Right lobe of liver (tissue), 6 donors: ENCODE measurements around the gene TMEM139. TPM values are rescaled to one million over a fixed set of nuclear protein-coding genes. Genes with fewer than 3 reads are reported as not detected.

ENCODE experiments used
- ATAC-seq, 4 donors: fragments of 200-7000 bp; cut with Tn5 transposase; one replicate each; pipeline ENCODE4 v1.9.1; 2020; ENCODE audit warnings: mild to moderate bottlenecking in 4 of 4, moderate library complexity in 4 of 4
- DNase-seq, 3 donors: peaks; one replicate each; pipeline ENCODE4 v3.0.0-alpha.2; 2020
- H3K27ac ChIP-seq, 3 donors: fragments of 200-600 bp; one replicate each; pipeline ENCODE4 v1.8.0; 2022
- H3K27me3 ChIP-seq, 2 donors: fragments of 200-600 bp; one replicate each; pipeline ENCODE4 v1.8.0; 2022
- H3K36me3 ChIP-seq, 4 donors: fragments of 200-600 bp; sonication (generic) in 1 of 4; one replicate each; pipeline versions ENCODE4 v1.5.1 to v1.8.0; 2017 to 2022; ENCODE audit warnings: control low read depth in 1 of 4
- H3K4me1 ChIP-seq, 4 donors: fragments of 200-600 bp; sonication (generic) in 1 of 4; one replicate each; pipeline versions ENCODE4 v1.5.1 to v1.8.0; 2017 to 2022; ENCODE audit warnings: control low read depth in 1 of 4
- H3K4me3 ChIP-seq, 3 donors: fragments of 200-600 bp; one replicate each; pipeline ENCODE4 v1.8.0; 2022
- H3K9me3 ChIP-seq, 4 donors: fragments of 200-600 bp; sonication (generic) in 1 of 4; one replicate each; pipeline versions ENCODE4 v1.5.1 to v1.8.0; 2017 to 2022; ENCODE audit warnings: control low read depth in 1 of 4
- POLR2A ChIP-seq: fragments of 450-650 bp; IDR thresholded peaks from one replicate; pipeline ENCODE4 v1.6.1; 2017; ENCODE audit warnings: antibody characterized with exemption, mild to moderate bottlenecking
- WGBS: methylation state at CpG from one replicate; pipeline ENCODE4 v1.1.6; 2018; ENCODE audit warnings: low coverage, low lambda C conversion rate; ENCODE audit not compliant: insufficient coverage; ENCODE audit errors: missing lambda C conversion rate; 5-methylcytosine and 5-hydroxymethylcytosine counted together
- intact Hi-C, 2 donors: fragments of 100-400 bp; cut with DNase I; formaldehyde crosslinking; loops; one replicate each; pipeline versions ENCODE4 v1.11.2 to v1.14.1; 2022
- total RNA-seq, 6 experiments: library from RNA; depleted of rRNA in 2 of 6; stranded (reverse); fragments of >200 nt in 2 of 6; fragmentation: NEBNext Ultra II Directional in 3 of 6; extraction: Animal tissue kit (Norgen Biotek cat#: 25700) in 3 of 6; gene quantifications; one replicate each; pipeline versions ENCODE4 v1.1.0 to v1.2.4, GENCODE V29; 2016 to 2023
- TF ChIP-seq, protein P1 (sequence below), 4 donors: fragments of 200-600 bp in 3 of 4; fragments of 450-650 bp in 1 of 4; IDR thresholded peaks; one replicate each; pipeline versions ENCODE4 v1.5.1 to v1.8.0; 2016 to 2022; ENCODE audit warnings: antibody characterized with exemption in 4 of 4, mild to moderate bottlenecking in 2 of 4
- donor health status: DM: no; HTN: yes; CAD: no.
- donor health status: DM: no; HTN: no; CAD: no.
- donor health status: DM: no; HTN: no; CAD: no.
- donor health status: DM: no; HTN: yes; CAD: no.
- donor health status: DM: no; HTN: yes; CAD: no.

The TMEM139 gene
- total RNA-seq, 6 experiments from 2014 or later = 7.0 to 20.8 (median 14.8) TPM

DNA sequence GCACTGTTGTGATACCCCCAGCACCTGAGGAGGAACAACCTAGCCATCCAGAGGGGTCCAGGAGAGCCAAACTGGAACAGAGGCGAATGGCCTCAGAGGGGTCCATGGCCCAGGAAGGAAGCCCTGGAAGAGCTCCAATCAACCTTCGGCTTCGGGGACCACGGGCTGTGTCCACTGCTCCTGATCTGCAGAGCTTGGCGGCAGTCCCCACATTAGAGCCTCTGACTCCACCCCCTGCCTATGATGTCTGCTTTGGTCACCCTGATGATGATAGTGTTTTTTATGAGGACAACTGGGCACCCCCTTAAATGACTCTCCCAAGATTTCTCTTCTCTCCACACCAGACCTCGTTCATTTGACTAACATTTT lies 1.7 kb downstream of the TMEM139 start:
- ATAC-seq = no peak
- WGBS = 100% methylated on average over 1 of the region's 6 CpGs
- no peaks in the 10 kb centered on the region for H3K9me3 ChIP-seq
- DNase-seq = no peak
- intact Hi-C loops = no loop called here
- TF ChIP-seq POLR2A = no peak
- TF ChIP-seq, protein P1, sequence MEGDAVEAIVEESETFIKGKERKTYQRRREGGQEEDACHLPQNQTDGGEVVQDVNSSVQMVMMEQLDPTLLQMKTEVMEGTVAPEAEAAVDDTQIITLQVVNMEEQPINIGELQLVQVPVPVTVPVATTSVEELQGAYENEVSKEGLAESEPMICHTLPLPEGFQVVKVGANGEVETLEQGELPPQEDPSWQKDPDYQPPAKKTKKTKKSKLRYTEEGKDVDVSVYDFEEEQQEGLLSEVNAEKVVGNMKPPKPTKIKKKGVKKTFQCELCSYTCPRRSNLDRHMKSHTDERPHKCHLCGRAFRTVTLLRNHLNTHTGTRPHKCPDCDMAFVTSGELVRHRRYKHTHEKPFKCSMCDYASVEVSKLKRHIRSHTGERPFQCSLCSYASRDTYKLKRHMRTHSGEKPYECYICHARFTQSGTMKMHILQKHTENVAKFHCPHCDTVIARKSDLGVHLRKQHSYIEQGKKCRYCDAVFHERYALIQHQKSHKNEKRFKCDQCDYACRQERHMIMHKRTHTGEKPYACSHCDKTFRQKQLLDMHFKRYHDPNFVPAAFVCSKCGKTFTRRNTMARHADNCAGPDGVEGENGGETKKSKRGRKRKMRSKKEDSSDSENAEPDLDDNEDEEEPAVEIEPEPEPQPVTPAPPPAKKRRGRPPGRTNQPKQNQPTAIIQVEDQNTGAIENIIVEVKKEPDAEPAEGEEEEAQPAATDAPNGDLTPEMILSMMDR (IDR thresholded peaks at IDR 0.05) = no peak
- no peak overlapping the region for H3K4me3 ChIP-seq
- H3K4me1 ChIP-seq = peaks cover 0 to 39% (median 6%) of the 10 kb centered on the region in 4 donors
- H3K36me3 ChIP-seq = no peaks in the 10 kb centered on the region
- no peaks in the 10 kb centered on the region for H3K27me3 ChIP-seq
- no peak overlapping the region for H3K27ac ChIP-seq

DNA sequence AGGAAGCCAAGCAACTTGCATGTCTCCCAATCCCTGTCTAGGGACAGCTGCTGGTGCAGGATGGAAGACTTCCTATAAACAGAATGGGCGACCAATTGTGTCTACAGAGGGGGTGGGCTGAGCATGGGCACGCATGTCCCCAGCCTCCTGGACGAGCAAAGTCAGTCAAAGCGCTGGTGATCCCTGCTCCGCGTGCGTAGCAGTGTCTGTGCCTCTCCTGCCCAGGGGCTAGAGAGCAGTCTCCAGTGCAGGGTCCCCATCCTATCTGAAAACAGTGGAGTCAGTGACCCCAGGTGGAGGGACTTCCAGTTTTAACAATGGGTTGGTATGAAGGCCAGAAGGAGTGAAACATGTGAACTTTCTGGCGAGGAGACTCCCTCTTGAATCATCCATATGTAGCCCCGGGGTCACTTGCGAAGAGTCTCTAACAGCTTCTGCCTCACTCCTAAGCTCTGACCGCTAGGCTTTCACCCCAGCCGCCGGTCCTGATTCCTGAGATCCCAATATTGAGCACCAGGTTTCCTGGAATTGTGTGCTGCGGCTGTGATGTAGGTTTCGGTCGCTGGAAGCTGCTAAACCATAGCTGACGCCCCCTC lies 2.7 kb downstream of the TMEM139 start:
- Histone ChIP-seq H3K27ac (peak overlapping the region; percentile 14 to 56 (median 40)), H3K27me3 (no peaks in the 10 kb centered on the region), H3K4me1 (peaks cover 0 to 39% (median 6%) of the 10 kb centered on the region in 4 donors), H3K36me3 (peaks cover 0 to 6% (median 0%) of the 10 kb centered on the region in 4 donors), H3K4me3 (peak overlapping the region; percentile 29 to 99 (median 98)), H3K9me3 (no peaks in the 10 kb centered on the region)
- no peak for TF ChIP-seq POLR2A
- TF ChIP-seq, protein P1 (IDR thresholded peaks at IDR 0.05) = no peak
- intact Hi-C loops = no loop called here
- 67% methylated on average over 3 of the region's 17 CpGs for WGBS
- DNase-seq (no peak), ATAC-seq (no peak)

DNA sequence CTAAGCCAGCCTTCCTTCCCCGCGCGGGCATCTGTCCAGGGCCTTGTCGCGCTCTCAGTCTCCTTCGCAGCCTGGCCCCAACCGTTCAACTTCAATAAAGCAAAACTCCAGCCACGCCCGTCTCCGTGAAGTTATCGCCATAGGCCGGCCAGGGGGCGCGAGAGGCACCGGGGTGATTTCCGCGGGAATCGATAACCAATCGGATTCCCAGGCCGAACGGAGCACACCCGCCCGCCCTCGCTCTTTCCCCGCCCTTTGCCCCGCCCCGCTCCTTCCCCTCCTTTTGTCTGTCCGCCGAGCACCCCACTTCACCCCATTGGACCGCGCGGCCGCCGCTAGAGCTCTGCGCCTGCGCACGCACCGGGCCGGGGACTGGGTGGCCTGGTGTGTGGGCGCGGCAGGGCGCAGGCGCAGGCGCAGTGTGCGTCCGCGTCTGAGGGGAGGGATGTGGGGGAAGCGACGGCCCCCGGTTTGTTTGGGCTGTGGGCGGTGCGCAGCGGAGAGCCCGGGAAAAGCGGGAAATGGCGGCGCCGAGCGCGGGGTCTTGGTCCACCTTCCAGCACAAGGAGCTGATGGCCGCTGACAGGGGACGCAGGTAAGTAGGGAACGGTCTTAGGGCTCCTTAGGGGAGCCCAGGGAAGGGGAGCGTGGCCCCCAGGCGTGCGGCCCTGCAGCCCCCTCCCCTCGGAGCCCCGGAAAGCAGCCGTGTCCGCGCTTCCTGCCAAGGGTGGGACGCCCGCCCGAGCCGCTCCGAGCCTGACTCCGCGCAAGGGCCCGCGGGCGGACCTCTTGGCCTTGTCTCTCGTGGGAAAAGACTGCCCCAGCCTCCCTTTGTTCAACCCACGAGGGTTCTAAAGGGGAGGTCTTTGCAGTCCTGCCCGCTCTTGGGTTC lies 3.4 kb downstream of the TMEM139 start, which contains the start of gene CASP2:
CASP2 (plus strand) TSS at position 417 of the 892 bp plus-strand sequence; CDS start at position 522, 105 bp downstream.
- WGBS = under 1% methylated on average over 42 of the region's 84 CpGs
- peak; percentile 87 to 92 (median 90) for ATAC-seq
- no peaks in the 10 kb centered on the region for H3K9me3 ChIP-seq
- H3K4me1 ChIP-seq = peaks cover 0 to 39% (median 6%) of the 10 kb centered on the region in 4 donors
- peak; percentile 99 for DNase-seq
- H3K4me3 ChIP-seq = peak within 1 kb of the TSS; percentile 88 to 99 (median 98)
- peak within 1 kb of the TSS; percentile 75 to 90 (median 87) for H3K27ac ChIP-seq
- peak; percentile 71 for TF ChIP-seq POLR2A
- TF ChIP-seq, protein P1 (IDR thresholded peaks at IDR 0.05) = peak in 3 of 4 donors; percentile 48 to 50 (median 49)
- H3K36me3 ChIP-seq = peaks cover 0 to 13% (median under 1%) of the 10 kb centered on the region in 4 donors
- H3K27me3 ChIP-seq = no peaks in the 10 kb centered on the region
- intact Hi-C loops = no loop called here

DNA sequence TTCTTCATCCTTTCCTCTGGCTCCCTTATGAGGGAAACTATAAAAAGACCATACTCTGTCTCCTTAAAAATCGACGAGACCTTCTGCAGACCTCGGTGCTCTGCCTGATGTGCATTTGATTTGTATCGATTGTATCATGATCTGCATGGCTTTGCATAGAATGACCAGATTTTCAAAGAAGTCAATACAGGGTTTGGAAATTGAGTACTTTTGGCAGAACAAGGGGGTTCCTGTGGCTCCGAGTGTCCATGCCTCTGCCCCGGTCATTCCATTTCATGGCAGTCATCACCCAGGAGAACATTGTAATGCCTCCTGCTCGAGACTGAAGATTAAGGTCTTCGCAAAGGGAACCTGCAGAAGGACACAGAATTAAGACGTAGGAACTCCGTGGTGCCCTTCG lies 4.1 kb downstream of the TMEM139 start:
- Histone ChIP-seq H3K36me3 (peaks cover 0 to 20% (median 3%) of the 10 kb centered on the region in 4 donors), H3K9me3 (no peaks in the 10 kb centered on the region), H3K27ac (peak overlapping the region; percentile 75 to 90 (median 87)), H3K27me3 (no peaks in the 10 kb centered on the region), H3K4me1 (peaks cover 0 to 36% (median 6%) of the 10 kb centered on the region in 4 donors), H3K4me3 (peak overlapping the region; percentile 88 to 99 (median 98))
- WGBS = 2% methylated on average over 11 of the region's 11 CpGs
- ATAC-seq = no peak
- DNase-seq = no peak
- intact Hi-C loops = no loop called here
- TF ChIP-seq, protein P1 (IDR thresholded peaks at IDR 0.05) = no peak
- TF ChIP-seq POLR2A = no peak
